Measurements from ENCODE around the gene DISC1. TPM values are rescaled to one million over a fixed set of nuclear protein-coding genes. Genes with fewer than 3 reads are reported as not detected.
A peak's percentile ranks its signal among the peaks of the same experiment; 100 is the strongest.

Gene DISC1
- total RNA-seq, 1 experiment from 2014 or later: 8.3 TPM

GRCh38 chr1:231694465-231695077, 68.0 kb downstream of the DISC1 start:
- no peak for DNase-seq (ENCODE audit: low read depth)

GRCh38 chr1:231695439-231696255, 69.1 kb downstream of the DISC1 start:
- peak; percentile 17 for DNase-seq (ENCODE audit: low read depth)

- DNase-seq (ENCODE audit: low read depth): peak; percentile 29
Measured at GRCh38 chr1:231699784-231700183, 73.2 kb downstream of the DISC1 start.

- DNase-seq (ENCODE audit: low read depth): no peak
Measured at GRCh38 chr1:231701306-231701705, 74.7 kb downstream of the DISC1 start.

GRCh38 chr1:231702331-231702730, 75.7 kb downstream of the DISC1 start:
- DNase-seq (ENCODE audit: low read depth): no peak

- peak; percentile 59 for DNase-seq (ENCODE audit: low read depth)
Measured at GRCh38 chr1:231702804-231703203, 76.2 kb downstream of the DISC1 start.

GRCh38 chr1:231705806-231706760, 79.5 kb downstream of the DISC1 start:
- no peak for DNase-seq (ENCODE audit: low read depth)

GRCh38 chr1:231706934-231707333, 80.3 kb downstream of the DISC1 start:
- DNase-seq (ENCODE audit: low read depth): no peak

- DNase-seq (ENCODE audit: low read depth): no peak
Measured at GRCh38 chr1:231707407-231707806, 80.8 kb downstream of the DISC1 start.

GRCh38 chr1:231708394-231708793, 81.8 kb downstream of the DISC1 start:
- DNase-seq (ENCODE audit: low read depth): no peak

- no peak for DNase-seq (ENCODE audit: low read depth)
Measured at GRCh38 chr1:231714440-231714839, 87.8 kb downstream of the DISC1 start.

GRCh38 chr1:231715816-231716722, 89.5 kb downstream of the DISC1 start:
- no peak for DNase-seq (ENCODE audit: low read depth)

GRCh38 chr1:231716879-231717278, 90.3 kb downstream of the DISC1 start:
- DNase-seq (ENCODE audit: low read depth): no peak

GRCh38 chr1:231719485-231720183, 93.0 kb downstream of the DISC1 start:
- no peak for DNase-seq (ENCODE audit: low read depth)

GRCh38 chr1:231720652-231721325, 94.2 kb downstream of the DISC1 start:
- no peak for DNase-seq (ENCODE audit: low read depth)

- DNase-seq (ENCODE audit: low read depth): no peak
Measured at GRCh38 chr1:231721436-231721835, 94.8 kb downstream of the DISC1 start.

GRCh38 chr1:231722356-231722755, 95.8 kb downstream of the DISC1 start:
- no peak for DNase-seq (ENCODE audit: low read depth)

GRCh38 chr1:231723146-231723545, 96.6 kb downstream of the DISC1 start:
- DNase-seq (ENCODE audit: low read depth): no peak

GRCh38 chr1:231724041-231724440, 97.5 kb downstream of the DISC1 start:
- no peak for DNase-seq (ENCODE audit: low read depth)

Measured in LHCN-M2 (cell line).